Loucy (cell line): Measurements from ENCODE around the gene PLCL2.

Source experiments
- CTCF ChIP-seq: fragments of 200-600 bp; sonication (generic); conservative IDR thresholded peaks from 2 replicates; pipeline ENCODE4 v1.5.1; 2014; ENCODE audit warnings: mild to moderate bottlenecking, antibody characterized with exemption, low read length
- EZH2phosphoT487 ChIP-seq: fragments of 200-600 bp; IDR thresholded peaks from 2 replicates; pipeline ENCODE4 v1.6.1; 2018; ENCODE audit warnings: antibody characterized with exemption, mild to moderate bottlenecking, moderate library complexity, borderline replicate concordance

- TF ChIP-seq CTCF (no peak), EZH2phosphoT487 (no peak)
These were observed 122.5 kb downstream of the PLCL2 start for GRCh38 chr3:17007284-17007683.
